Fibroblast of skin of right quadriceps (primary cell): ENCODE measurements around the gene NUP107.

Experiments
- DNase-seq: peaks from one replicate; pipeline ENCODE4 v3.0.0-alpha.2; 2013

Gene NUP107

DNA sequence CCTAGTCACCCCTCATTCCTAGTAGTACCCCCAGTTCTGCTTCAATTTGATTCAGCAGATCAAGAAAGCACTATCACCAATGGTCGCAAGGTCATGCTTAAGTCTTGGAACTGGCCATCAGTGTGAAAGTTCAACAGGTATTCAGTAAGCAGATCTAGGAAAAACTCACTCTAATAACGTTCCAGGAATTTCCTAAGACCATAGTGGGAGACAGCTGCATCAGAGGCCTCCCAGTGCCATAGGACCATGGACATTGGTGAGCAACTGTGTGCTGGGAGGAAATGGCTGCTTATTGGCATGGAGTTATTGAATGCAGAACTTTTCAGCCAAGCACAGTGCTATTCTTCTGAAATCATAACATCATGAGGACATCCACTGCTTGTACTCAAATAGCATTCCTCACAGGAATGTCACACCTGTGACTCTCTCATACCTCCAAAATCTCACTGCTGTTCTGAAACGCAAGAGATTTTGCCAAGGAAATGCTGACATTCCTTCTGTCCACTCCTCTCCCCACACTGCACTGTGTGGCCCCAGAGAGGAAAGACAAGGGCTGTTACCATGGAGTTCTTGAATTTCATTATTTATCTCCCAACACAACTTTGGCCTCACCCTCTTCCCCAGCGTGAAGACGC lies 90.3 kb downstream of the NUP107 start:
- DNase-seq = no peak

DNA sequence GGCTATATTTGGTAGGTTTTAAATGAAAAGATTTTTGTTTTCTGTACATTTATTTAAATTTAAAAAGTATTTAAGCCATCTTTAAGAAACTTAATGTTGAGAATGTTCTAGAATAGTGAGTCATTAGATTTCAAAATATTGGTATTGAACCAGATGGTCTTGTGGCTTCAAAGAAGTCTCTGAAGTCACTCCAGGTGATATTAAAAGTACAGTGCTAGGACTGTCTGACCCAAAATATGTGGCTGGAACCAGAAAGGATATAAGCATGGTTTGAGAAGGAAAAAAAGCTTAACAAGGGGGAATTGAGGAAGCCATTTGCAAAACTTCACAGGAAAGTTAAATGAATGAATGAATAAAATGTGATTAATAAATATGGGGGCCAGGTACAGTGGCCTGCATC lies 92.5 kb downstream of the NUP107 start:
- DNase-seq = no peak

GRCh38 chr12:68780731-68781130 lies 94.0 kb downstream of the NUP107 start:
- DNase-seq = no peak

- no peak for DNase-seq
Observed at GRCh38 chr12:68781728-68782127, 95.0 kb downstream of the NUP107 start.

DNA sequence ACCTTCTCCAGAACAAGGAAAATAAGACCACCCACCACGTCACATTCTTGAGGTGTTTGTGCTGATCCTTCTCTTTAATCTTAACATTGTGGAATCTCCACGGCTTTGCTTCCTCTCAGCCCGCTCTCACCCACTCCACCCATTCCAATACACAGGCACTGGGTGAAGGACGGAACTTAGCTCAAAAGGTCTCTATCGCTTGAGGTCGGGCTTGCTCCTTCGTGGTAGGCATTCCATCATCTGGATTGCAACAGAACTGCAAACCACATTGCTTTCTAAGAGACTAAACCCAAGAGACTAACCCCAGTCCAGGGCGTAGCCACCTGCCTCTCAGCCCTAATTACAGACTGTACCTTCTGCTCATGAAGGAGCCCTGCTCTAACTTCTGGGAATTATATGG lies 97.2 kb downstream of the NUP107 start:
- no peak for DNase-seq

DNA sequence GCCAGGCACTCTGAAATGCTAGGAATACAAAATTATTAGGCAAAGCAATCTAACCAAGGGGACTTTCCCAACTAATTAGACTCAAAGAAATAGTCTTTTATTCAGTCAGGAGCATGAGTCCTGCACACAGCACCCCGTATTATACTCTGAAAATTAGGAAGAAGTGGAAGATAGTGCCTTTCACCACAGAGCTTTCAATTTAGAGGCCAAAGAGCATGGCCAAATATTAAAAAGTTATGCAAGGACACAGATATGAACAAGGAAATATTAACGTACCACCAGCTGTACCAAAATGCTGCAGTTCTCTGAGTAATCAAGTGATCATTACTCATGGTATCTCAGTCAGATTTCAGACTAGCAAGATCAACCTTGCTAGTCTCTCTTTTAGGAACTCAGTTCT lies 98.6 kb downstream of the NUP107 start:
- DNase-seq = no peak

- DNase-seq = no peak
Observed at GRCh38 chr12:68785823-68786222, 99.0 kb downstream of the NUP107 start.

GRCh38 chr12:68786929-68787328 lies 100.2 kb downstream of the NUP107 start:
- DNase-seq = no peak

- DNase-seq = no peak
Observed at GRCh38 chr12:68788554-68789143, 101.9 kb downstream of the NUP107 start.

DNA sequence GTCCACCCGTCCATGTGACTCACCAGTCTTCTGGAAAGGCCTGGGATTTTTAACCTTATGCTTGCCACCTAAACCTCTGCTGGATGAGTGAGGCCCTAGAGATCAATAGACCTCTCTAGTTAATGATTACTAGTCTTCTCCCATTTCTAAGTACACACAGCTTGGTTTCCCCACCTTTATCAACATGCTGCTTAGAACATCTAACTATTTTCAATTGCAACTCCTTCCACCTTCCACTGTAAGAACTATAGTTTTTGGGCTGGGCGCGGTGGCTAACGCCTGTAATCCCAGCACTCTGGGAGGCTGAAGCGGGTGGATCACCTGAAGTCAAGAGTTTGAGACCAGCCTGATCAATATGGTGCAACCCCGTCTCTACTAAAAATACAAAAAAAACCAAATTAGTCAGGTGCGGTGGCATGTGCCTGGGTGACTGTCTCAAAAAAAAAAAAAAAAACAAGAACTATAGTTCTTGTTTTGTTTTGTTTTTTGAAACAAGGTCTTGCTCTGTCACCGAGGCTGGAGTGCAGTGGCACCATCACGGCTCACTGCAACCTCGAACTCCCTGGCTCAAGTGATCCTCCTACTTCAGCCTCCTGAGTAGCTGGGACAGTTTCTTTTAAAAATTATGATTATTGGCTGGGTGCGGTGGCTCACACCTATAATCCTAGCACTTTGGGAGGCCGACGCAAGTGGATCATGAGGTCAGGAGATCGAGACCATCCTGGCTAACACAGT lies 102.5 kb downstream of the NUP107 start:
- DNase-seq = no peak

DNA sequence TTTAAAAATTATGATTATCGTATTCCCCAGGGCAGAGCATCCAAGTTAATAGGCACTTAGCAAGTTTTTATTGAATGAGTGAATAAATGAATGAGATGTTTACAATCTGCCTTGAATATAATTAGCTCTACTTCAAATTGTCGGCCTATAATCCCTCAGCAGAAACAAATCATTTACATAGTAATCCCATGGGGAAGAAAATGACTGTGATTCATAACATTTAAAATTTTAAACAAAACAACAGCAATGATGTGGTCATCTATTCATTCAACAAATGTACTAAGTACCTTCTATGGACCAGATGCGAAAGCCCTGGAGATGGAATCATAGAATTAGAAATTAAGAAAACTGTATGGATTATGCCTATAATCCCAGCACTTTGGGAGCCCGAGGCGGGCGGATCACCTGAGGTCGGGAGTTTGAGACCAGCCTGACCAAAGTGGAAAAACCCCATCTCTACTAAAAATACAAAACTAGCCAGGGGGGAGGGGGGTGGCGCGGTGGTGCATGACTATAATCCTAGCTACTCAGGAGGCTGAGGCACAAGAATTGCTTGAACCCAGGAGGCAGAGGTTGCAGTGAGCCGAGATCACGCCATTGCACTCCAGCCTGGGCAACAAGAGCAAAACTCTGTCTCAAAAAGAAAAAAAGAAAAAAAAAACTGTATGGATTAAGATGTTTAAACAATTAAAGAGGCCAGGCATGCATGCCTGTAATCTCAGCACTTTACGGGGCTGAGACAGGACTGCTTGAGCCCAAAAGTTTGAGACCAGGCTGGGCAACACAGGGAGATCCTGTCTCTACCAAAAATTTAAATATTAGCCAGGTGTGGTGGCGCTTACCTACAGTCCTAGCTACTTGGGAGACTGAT lies 103.5 kb downstream of the NUP107 start:
- DNase-seq = no peak

DNA sequence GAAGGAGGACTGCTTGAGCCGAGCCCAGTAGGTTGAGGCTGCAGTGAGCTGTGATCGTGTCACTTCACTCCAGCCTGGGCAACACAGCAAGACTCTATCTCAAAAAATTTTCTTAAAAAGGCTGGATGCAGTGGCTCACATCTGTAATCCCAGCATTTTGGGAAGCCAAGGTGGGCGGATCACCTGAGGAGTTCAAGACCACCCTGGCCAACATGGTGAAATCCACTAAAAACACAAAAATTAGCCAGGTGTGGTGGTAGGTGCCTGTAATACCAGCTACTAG lies 104.1 kb downstream of the NUP107 start:
- DNase-seq = no peak

DNA sequence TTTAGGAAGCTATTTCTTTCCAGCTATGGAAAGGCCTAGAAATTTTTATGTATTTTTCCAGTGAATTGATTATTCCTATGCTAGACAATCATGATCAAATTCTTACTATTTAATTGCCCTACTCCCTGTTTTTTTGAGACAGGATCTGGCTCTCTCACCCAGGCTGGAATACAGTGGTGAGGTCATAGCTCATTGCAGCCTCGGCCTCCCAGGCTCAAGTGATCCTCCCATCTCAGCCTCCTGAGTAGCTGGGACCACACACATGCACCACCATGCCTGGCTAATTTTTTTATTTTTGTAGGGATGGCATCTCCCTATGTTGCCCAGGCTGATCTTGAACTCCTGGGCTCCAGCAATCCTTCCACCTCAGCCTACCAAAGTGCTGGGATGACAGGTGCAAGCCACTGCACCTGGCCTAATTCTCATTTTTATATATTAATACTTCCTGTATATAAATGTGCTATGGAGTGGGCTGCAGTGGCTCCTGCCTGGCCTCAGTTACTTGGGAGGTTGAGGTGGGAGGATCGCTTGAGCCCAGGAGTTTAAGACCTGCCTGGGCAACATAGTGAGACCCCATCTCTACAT lies 105.2 kb downstream of the NUP107 start:
- no peak for DNase-seq

- peak; percentile 26 for DNase-seq
Observed at GRCh38 chr12:68792952-68793351, 106.2 kb downstream of the NUP107 start.

- DNase-seq = no peak
Observed at GRCh38 chr12:68793436-68793835, 106.7 kb downstream of the NUP107 start.

DNA sequence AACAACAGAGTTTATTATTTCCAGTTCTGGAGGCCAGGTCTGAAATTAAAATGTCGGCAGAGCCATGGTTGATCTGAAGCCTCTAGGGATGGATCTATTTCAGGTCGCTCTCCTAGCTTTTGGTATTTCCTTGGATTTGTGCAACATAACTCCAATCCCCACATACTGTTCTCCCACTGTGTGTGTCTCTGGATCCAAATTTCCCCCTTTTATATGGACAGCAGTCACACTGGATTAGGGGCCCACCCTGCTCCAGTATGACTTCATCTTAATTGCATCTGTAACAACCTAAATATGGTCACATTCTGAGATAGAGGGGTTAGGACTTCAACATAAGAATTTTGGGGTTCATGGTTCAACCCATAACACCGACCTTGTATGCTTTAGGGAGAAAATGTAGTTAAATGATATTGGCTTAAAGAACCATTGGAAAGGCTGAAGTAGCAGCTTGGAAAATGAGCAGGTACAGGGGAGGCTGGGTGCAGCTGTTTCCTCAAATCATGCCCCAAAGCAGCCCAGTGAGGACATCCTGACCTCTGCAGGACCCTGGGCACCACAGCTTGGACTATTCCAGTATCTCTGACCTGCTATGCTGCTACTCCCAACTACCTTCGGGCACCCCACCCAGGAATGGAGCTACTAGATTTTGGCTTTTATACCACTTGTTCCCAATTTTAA lies 107.3 kb downstream of the NUP107 start:
- no peak for DNase-seq

DNA sequence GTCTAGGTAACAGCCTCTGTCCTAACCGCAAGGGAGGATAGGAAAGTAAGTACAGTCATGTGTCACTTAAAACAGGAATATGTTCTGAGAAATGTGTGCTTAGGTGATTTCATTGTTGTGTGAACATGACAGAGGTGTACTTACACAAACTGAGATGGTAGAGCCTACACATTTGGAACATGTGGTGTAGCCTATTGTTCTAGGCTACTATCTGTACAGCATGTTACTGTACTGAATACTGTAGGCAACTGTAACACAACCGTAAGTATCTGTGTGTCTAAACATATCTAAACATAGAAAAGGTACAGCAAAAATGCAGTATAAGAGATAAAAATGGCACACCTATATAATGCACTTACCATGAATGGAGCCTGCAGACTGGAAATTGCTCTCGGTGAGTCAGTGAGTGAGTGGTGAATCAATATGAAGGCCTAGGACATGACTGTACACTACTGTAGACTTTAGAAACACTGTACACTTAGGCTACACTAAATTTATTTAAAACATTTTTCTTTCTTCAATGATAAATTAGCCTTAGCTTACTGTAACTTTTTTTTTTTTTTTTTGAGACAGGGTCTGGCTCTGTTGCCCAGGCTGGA lies 108.0 kb downstream of the NUP107 start:
- peak; percentile 64 for DNase-seq
